ENCODE results near the gene SPEM1.
A peak's percentile ranks its signal among the peaks of the same experiment; 100 is the strongest.

SPEM1 gene

DNA sequence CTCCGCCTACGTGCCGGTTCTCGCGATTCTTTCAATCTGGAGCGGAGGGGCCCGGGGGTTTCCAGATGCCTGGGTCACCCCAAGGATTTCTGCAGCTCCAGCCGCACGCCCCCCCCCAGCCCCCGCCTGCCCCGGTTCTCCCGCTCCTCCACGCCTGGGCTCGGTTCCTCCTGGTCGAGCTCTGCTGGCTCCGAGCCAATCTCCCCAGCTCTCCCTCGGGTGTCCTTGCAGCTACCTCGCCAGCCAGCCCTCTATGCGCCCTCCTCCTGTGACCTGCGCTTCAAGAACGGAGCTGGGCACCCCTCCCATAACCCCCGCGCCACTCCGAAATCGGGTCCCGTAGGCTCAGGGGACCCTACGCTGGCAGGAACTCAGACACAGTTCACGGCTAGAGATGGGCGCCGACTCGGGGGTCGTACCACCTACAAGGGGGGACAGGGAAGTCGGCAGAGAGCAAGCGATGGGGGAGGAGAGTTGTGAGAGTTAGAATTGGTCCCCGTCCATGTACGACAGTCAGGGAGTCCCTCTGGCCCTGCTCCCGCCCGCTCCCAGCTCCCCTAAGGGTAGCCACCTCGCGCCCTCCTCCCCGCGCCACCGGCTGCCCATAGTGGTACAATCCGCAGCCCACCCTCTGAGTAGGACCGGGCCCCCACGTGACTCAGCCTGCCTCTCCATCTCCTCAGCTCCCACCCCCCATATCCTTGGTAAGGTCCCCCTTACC lies 20.1 kb downstream of the SPEM1 start:
- no peak for DNase-seq (ENCODE audit: low spot score)

GRCh38 chr17:7440834-7441195 lies 20.7 kb downstream of the SPEM1 start:
- no peak for DNase-seq (ENCODE audit: low spot score)

DNA sequence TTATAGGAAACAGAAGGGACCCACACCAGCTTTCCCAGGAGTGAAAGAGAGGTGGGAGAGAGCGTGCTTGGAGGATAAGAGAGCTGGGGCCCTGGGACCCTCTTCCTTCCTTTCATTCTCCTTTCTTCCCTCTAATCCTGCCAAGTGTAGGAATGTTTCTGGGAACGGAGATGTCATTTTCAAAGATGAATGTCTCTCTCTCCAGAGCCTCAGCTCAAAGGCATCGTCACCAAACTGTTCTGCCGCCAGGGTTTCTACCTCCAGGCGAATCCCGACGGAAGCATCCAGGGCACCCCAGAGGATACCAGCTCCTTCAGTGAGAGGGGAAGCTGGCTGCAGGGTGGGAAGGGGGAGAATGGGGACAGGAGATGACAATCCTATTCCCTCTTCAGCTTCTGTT lies 21.1 kb downstream of the SPEM1 start:
- no peak for DNase-seq (ENCODE audit: low spot score)

- no peak for DNase-seq (ENCODE audit: low spot score)
These were observed 22.0 kb downstream of the SPEM1 start for GRCh38 chr17:7442142-7442541.

GRCh38 chr17:7443499-7444485 lies 23.7 kb downstream of the SPEM1 start:
- no peak for DNase-seq (ENCODE audit: low spot score)

GRCh38 chr17:7444682-7445618 lies 24.8 kb downstream of the SPEM1 start, which contains the start of gene CHRNB1:
CHRNB1 (plus strand) TSS chr17:7445061; CDS start chr17:7445128, 67 bp downstream.
- peak; percentile 66 for DNase-seq (ENCODE audit: low spot score)

GRCh38 chr17:7445619-7445968 lies 25.5 kb downstream of the SPEM1 start:
- DNase-seq (ENCODE audit: low spot score): no peak

GRCh38 chr17:7448461-7448860 lies 28.3 kb downstream of the SPEM1 start:
- no peak for DNase-seq (ENCODE audit: low spot score)

DNA sequence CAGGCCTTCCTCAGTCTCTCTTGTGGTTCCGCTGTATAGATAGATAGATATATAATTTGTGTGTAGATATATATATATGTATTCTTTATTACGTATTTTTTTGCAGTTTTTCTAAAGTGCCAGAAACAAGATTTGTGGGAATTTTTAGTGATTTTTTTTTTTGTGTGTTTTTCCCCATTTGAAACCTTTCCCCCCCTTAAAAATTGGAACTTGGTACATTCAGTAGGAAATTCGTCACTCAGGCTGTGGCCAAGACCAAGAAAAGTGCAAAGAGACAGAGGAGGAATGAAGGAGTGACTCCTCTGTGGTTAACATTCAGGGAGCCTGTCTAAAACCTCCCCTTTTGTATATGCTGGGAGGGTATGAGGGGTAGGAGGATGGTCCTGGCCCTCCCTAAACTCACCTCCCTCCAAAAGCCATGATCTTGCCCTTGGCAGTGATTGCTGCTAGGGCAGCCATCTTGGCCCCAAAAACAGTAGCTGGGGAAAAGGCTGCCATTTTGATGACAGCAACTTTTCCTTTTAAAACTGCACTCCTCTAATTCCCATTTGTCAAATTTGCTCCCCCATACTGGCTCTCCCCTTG lies 39.9 kb downstream of the SPEM1 start:
- DNase-seq (ENCODE audit: low spot score): no peak

GRCh38 chr17:7460850-7461660 lies 40.9 kb downstream of the SPEM1 start:
- no peak for DNase-seq (ENCODE audit: low spot score)

- no peak for DNase-seq (ENCODE audit: low spot score)
These were observed 42.6 kb downstream of the SPEM1 start for GRCh38 chr17:7462474-7463371.

DNA sequence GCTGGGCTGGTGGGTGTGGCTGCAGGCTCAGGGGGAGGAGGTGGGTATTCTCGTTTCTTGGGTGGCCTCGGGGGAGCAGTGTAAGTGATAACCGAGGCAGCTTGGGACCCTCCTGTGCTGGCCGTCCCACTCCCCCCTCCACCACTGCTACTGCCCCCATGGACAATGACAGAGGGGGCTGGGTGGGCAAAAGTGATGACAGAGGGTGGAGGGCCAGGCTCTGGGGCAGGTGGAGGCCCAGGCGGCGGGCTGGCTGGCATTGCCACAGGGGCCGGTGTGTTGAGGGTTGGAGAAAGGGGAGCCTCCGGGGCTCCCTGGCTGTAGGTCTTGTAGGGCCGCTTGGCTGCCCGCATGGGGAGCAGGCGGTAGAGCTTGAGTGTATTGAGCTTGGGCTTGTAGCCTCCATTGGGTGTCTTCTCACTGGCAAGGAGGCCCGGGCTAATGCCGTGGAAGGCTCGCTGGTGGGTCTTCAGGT lies 43.3 kb downstream of the SPEM1 start:
- no peak for DNase-seq (ENCODE audit: low spot score)

- no peak for DNase-seq (ENCODE audit: low spot score)
These were observed 44.0 kb downstream of the SPEM1 start for GRCh38 chr17:7464081-7464480.

- no peak for DNase-seq (ENCODE audit: low spot score)
These were observed 45.6 kb downstream of the SPEM1 start for GRCh38 chr17:7465597-7466275.

GRCh38 chr17:7466318-7466638 lies 46.2 kb downstream of the SPEM1 start:
- DNase-seq (ENCODE audit: low spot score): no peak

- DNase-seq (ENCODE audit: low spot score): no peak
These were observed 46.7 kb downstream of the SPEM1 start for GRCh38 chr17:7466639-7467341.

DNA sequence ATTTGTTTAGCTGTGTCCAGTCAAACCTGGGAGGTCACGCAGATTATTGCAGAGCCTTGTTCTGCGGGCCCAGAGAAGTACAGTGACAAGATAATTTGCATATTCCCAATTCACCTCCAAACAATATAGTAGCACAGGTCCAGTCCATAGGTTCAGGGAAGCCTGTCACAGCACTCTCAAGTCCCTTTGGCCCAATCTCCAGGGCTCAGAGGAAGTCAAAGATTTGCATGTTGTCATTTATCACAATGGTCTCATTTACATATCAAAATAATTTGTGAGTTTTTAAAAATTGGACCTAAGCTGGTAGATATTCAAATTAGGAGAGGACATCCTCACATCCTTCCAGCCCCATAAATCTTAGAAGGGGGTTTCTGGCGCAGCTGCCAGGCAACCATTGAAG lies 47.4 kb downstream of the SPEM1 start:
- DNase-seq (ENCODE audit: low spot score): no peak

DNA sequence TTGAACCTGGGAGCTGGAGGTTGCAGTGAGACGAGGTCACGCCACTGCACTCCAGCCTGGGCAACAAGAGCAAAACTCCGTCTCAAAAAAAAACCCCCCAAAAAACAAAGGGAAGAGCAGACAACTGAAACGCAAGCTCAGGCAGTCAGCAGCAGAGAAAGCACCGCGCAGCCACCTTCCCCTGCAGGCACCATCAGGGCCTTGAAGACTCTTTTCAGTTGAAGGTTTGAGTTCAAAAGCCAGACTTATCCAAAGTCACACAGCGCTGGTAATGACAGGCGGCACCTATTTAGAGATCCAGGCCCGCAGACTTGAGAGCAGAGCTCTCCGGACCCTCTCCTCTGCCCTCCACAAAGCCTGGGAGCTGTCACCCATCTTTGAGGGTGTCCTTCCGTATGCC lies 48.2 kb downstream of the SPEM1 start:
- DNase-seq (ENCODE audit: low spot score): no peak
